GM23338 (cell line): ENCODE data around the gene NUP88.

Source experiments
- EZH2 ChIP-seq: fragments of 200-600 bp; sonication (generic); IDR thresholded peaks from one replicate; pipeline ENCODE4 v1.8.0; 2017; ENCODE audit warnings: antibody characterized with exemption, mild to moderate bottlenecking, low read depth; ENCODE audit not compliant: unreplicated experiment
- EZH2phosphoT487 ChIP-seq: fragments of 200-600 bp; sonication (generic); IDR thresholded peaks from one replicate; pipeline ENCODE4 v1.8.1; 2018; ENCODE audit warnings: antibody characterized with exemption; ENCODE audit not compliant: unreplicated experiment
- POLR2AphosphoS5 ChIP-seq: IDR thresholded peaks from 2 replicates; pipeline ENCODE4 v1.6.1; 2016; ENCODE audit warnings: antibody characterized with exemption, low read depth
- TF ChIP-seq, protein P1 (sequence below), 2 experiments: fragments of 200-600 bp in 1 of 2; sonication (generic) in 1 of 2; conservative IDR thresholded peaks; 2 replicates each; pipeline versions ENCODE4 v1.5.1 to v1.6.1; 2016 to 2017; ENCODE audit warnings: antibody characterized with exemption in 2 of 2, low read depth in 2 of 2, mild to moderate bottlenecking in 2 of 2, moderate library complexity in 1 of 2

- TF ChIP-seq POLR2AphosphoS5 (no peak), EZH2 (no peak), EZH2phosphoT487 (no peak)
- TF ChIP-seq, protein P1, sequence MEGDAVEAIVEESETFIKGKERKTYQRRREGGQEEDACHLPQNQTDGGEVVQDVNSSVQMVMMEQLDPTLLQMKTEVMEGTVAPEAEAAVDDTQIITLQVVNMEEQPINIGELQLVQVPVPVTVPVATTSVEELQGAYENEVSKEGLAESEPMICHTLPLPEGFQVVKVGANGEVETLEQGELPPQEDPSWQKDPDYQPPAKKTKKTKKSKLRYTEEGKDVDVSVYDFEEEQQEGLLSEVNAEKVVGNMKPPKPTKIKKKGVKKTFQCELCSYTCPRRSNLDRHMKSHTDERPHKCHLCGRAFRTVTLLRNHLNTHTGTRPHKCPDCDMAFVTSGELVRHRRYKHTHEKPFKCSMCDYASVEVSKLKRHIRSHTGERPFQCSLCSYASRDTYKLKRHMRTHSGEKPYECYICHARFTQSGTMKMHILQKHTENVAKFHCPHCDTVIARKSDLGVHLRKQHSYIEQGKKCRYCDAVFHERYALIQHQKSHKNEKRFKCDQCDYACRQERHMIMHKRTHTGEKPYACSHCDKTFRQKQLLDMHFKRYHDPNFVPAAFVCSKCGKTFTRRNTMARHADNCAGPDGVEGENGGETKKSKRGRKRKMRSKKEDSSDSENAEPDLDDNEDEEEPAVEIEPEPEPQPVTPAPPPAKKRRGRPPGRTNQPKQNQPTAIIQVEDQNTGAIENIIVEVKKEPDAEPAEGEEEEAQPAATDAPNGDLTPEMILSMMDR (conservative IDR thresholded peaks at IDR 0.05; ENCODE audit: low read depth in 2 of 2), result no peak
Measured at GRCh38 chr17:5355421-5356129, 63.9 kb downstream of the NUP88 start.
